Parathyroid adenoma (tissue), 2 donors: ENCODE data around the gene PACC1.

Source experiments
- H2AFZ ChIP-seq: fragments of 300-600 bp; sonication (generic); one replicate; pipeline ENCODE4 v1.7.0; 2017; ENCODE audit warnings: antibody characterized with exemption, mild to moderate bottlenecking
- H3K27ac ChIP-seq: fragments of 300-600 bp; sonication (generic); one replicate; pipeline ENCODE4 v1.7.0; 2017
- H3K27me3 ChIP-seq: fragments of 300-600 bp; sonication (generic); one replicate; pipeline ENCODE4 v1.7.0; 2017; ENCODE audit warnings: low read length; ENCODE audit not compliant: control insufficient read depth, insufficient read depth
- H3K36me3 ChIP-seq: fragments of 300-600 bp; sonication (generic); one replicate; pipeline ENCODE4 v1.7.0; 2017; ENCODE audit warnings: low read length; ENCODE audit not compliant: control insufficient read depth, insufficient read depth
- H3K4me1 ChIP-seq: fragments of 300-600 bp; sonication (generic); one replicate; pipeline ENCODE4 v1.7.0; 2017; ENCODE audit warnings: control low read depth
- H3K4me2 ChIP-seq: fragments of 300-600 bp; sonication (generic); one replicate; pipeline ENCODE4 v1.7.0; 2017; ENCODE audit warnings: low read length
- H3K4me3 ChIP-seq: fragments of 300-600 bp; sonication (generic); one replicate; pipeline ENCODE4 v1.7.0; 2017; ENCODE audit warnings: low read depth, low read length
- H3K79me2 ChIP-seq: fragments of 300-600 bp; sonication (generic); one replicate; pipeline ENCODE4 v1.7.0; 2017; ENCODE audit warnings: control low read depth
- H3K9ac ChIP-seq: fragments of 300-600 bp; sonication (generic); one replicate; pipeline ENCODE4 v1.7.0; 2017; ENCODE audit warnings: mild to moderate bottlenecking
- H3K9me3 ChIP-seq: fragments of 300-600 bp; sonication (generic); one replicate; pipeline ENCODE4 v1.7.0; 2017; ENCODE audit warnings: low read length; ENCODE audit not compliant: control insufficient read depth
- TF ChIP-seq, protein P1 (sequence below): fragments of 300-600 bp; sonication (generic); IDR thresholded peaks from one replicate; pipeline ENCODE4 v1.7.0; 2017; ENCODE audit warnings: antibody characterized with exemption, mild to moderate bottlenecking
- donor health status: primary hyperparathyroidism.

Gene PACC1

DNA sequence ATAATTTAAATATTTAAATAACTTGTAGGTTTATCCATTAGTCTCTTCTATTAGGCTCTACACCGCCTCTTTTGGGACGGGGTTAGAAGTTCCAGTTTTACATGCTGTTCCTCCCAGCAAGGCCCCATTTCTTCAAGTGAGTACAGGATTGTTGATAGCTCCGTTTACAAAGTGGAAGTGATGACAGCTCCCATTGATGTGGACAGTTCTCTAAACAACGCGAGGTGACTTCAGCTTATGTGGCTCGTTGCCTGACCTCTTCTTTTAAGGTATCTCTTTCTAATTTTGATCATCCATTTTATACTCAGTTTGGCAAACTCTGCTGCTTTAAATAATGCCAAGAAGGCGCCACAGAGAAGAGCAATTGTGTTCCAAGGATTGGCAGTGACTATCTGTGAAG, 49.7 kb downstream of the PACC1 start:
- TF ChIP-seq, protein P1, sequence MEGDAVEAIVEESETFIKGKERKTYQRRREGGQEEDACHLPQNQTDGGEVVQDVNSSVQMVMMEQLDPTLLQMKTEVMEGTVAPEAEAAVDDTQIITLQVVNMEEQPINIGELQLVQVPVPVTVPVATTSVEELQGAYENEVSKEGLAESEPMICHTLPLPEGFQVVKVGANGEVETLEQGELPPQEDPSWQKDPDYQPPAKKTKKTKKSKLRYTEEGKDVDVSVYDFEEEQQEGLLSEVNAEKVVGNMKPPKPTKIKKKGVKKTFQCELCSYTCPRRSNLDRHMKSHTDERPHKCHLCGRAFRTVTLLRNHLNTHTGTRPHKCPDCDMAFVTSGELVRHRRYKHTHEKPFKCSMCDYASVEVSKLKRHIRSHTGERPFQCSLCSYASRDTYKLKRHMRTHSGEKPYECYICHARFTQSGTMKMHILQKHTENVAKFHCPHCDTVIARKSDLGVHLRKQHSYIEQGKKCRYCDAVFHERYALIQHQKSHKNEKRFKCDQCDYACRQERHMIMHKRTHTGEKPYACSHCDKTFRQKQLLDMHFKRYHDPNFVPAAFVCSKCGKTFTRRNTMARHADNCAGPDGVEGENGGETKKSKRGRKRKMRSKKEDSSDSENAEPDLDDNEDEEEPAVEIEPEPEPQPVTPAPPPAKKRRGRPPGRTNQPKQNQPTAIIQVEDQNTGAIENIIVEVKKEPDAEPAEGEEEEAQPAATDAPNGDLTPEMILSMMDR, result no peak
- H2AFZ ChIP-seq, result no peak overlapping the region
- no peak overlapping the region for H3K27ac ChIP-seq
- no peaks in the 10 kb centered on the region for H3K36me3 ChIP-seq
- no peaks in the 10 kb centered on the region for H3K79me2 ChIP-seq
- no peaks in the 10 kb centered on the region for H3K27me3 ChIP-seq
- H3K4me3 ChIP-seq, result no peak overlapping the region
- no peak overlapping the region for H3K4me2 ChIP-seq
- no peak overlapping the region for H3K9ac ChIP-seq
- no peaks in the 10 kb centered on the region for H3K4me1 ChIP-seq
- no peaks in the 10 kb centered on the region for H3K9me3 ChIP-seq

DNA sequence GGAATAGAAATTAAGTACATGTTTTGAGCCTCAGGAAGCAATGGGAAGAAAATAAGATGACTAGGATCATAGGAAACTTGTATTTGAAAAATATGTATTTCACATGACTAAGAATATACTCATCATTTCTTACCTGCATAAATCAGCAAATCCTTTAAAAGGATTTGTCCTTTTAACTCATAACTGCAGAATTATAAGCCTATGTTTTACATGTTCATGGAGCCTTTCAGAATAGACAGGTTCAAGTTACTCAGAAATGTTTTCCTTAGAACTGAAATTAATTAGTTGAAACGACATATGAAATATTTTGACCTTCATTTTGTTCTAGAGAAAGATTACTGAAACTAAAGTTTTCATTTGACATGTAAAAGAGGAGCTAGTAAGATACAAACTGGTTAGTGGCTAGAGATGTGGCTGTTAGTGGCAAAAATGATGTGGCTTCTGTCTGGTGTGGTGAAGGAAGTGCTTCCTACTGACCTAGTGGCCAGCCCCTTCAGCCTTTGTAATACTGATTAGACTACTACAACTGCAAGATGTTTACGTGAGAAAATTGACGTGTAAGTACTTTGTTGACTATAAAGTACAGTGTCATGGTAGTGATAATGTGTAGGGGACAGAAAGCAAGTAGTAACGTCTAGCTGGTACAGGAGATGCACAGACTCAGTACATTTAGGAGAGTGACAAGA, 54.7 kb downstream of the PACC1 start:
- H3K9me3 ChIP-seq, result no peaks in the 10 kb centered on the region
- no peak overlapping the region for H3K27ac ChIP-seq
- TF ChIP-seq, protein P1, result no peak
- H3K4me3 ChIP-seq, result no peak overlapping the region
- H3K27me3 ChIP-seq, result no peaks in the 10 kb centered on the region
- no peak overlapping the region for H3K4me2 ChIP-seq
- H3K4me1 ChIP-seq, result no peaks in the 10 kb centered on the region
- no peak overlapping the region for H3K9ac ChIP-seq
- H3K36me3 ChIP-seq, result no peaks in the 10 kb centered on the region
- no peaks in the 10 kb centered on the region for H3K79me2 ChIP-seq
- no peak overlapping the region for H2AFZ ChIP-seq

DNA sequence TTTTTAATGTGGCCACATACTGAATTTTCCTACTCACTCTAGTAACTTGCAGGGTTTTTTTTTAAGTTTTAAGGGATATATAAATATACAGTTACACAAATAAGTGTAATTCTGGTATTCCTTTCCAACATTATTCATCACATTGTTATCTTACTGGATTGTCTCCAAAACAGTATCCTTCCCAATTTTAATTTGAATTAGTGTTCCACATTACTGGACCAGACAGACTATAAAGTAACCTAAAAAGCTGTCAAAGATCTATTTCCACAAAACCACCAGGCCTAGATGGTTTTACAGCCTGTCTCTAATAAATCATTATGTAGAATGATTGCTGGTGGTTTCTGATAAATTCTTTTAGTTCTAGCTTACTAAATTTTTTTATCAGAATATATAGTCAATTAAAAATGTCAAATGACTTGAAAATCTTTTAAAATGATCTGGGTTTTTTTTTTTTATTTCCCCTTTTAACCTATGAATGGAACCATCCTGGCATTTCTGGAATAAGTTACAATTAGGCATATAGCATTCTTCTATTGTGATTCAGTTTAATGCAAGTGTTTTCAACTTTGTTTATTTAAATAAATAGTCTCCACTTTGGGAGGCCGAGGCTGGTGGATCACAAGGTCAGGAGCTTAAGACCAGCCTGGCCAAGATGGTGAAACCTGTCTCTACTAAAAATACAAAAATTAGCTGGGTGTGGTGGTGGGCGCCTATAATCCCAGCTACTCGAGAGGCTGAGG, 59.3 kb downstream of the PACC1 start:
- H3K27me3 ChIP-seq, result no peaks in the 10 kb centered on the region
- no peak overlapping the region for H2AFZ ChIP-seq
- no peak overlapping the region for H3K9ac ChIP-seq

DNA sequence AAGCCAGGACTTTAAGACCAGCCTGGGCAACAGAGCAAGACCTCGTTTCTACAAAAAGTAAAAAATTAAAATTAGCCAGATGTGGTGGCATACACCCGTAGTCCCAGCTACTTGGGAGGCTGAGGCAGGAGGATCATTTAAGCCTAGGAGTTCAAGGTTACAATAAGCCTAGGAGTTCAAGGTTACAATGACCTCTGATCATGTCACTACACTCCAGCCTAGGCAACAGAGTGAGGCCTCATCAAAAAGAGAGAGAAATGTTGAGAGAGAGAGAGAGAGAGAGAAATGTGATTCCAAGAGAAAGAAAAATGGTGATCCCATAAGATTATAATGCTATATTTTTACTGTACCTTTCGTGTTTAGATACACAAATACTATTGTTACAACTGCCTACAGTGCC, 60.2 kb downstream of the PACC1 start:
- no peaks in the 10 kb centered on the region for H3K4me1 ChIP-seq
- H3K9ac ChIP-seq, result no peak overlapping the region
- H3K79me2 ChIP-seq, result no peaks in the 10 kb centered on the region
- H3K27ac ChIP-seq, result no peak overlapping the region
- H3K27me3 ChIP-seq, result no peaks in the 10 kb centered on the region
- H3K4me3 ChIP-seq, result no peak overlapping the region
- TF ChIP-seq, protein P1, result no peak
- H2AFZ ChIP-seq, result no peak overlapping the region
- H3K9me3 ChIP-seq, result no peaks in the 10 kb centered on the region
- H3K36me3 ChIP-seq, result no peaks in the 10 kb centered on the region
- H3K4me2 ChIP-seq, result no peak overlapping the region

More for the DNA sequence above, 59.3 kb downstream of the PACC1 start:
- no peaks in the 10 kb centered on the region for H3K36me3 ChIP-seq
- no peak overlapping the region for H3K27ac ChIP-seq
- no peaks in the 10 kb centered on the region for H3K79me2 ChIP-seq
- H3K4me3 ChIP-seq, result no peak overlapping the region
- H3K4me2 ChIP-seq, result no peak overlapping the region
- no peaks in the 10 kb centered on the region for H3K4me1 ChIP-seq
- H3K9me3 ChIP-seq, result no peaks in the 10 kb centered on the region
- TF ChIP-seq, protein P1, result no peak
